ENCODE results near the gene SCARF2.
"Not testable (repeated sequence)": the region's sequence is repeated elsewhere in the genome, so short reads cannot be mapped to it uniquely, and the experiment has no call there.

SCARF2 gene

GRCh38 chr22:20459862-20460261, 22.2 kb upstream of the SCARF2 start:
- no peak for DNase-seq (ENCODE audit: low read depth)

DNA sequence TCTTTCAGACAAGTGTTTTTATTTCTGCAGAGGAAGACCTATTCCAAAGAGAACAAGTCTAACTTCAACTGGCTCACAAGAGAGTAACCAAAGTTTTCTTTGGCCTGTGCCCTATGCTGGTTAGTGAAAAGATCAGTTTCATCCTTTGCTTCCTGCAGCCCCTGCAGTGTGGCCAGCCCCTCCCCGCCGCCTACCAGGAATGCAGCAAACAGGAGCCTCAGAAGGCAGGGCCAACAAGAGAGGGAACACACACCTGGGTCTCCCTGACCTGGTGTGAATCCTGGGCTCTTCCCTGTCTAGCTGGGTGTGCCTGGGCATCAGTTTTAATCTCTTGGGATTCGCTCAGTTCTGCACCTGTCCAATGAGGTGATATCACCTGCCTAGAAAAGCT, 21.5 kb upstream of the SCARF2 start:
- DNase-seq (ENCODE audit: low read depth) = no peak

DNA sequence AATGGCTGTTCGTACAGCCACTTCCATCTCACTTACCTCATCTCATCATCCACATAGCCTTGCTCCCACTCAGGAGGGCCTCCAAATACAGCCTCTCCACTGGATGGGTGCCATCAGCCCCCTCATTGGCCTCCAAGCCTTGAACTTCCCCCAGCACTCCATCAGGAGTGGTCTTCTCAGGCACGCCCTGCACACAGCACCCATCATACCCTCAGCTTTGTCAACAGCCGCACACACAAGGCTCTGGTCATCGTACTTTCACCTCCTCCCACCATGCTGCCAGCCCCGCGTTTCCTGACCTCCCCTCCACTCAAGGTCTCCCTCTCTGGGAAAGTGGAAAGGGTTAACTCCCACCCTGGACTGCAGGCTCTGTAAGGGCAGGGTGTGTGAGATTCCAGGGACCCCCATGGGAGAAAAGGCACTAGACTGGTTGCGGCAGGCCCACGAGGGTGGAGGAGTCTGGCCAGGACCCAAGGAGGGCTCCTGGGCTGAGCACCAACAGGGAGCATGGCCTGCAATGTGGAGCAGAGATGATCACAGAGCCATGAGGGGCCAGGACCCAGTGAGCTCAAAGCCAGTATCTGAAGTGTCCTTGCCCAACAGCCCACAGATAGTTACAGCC, 21.0 kb upstream of the SCARF2 start:
- no peak for DNase-seq (ENCODE audit: low read depth)

DNA sequence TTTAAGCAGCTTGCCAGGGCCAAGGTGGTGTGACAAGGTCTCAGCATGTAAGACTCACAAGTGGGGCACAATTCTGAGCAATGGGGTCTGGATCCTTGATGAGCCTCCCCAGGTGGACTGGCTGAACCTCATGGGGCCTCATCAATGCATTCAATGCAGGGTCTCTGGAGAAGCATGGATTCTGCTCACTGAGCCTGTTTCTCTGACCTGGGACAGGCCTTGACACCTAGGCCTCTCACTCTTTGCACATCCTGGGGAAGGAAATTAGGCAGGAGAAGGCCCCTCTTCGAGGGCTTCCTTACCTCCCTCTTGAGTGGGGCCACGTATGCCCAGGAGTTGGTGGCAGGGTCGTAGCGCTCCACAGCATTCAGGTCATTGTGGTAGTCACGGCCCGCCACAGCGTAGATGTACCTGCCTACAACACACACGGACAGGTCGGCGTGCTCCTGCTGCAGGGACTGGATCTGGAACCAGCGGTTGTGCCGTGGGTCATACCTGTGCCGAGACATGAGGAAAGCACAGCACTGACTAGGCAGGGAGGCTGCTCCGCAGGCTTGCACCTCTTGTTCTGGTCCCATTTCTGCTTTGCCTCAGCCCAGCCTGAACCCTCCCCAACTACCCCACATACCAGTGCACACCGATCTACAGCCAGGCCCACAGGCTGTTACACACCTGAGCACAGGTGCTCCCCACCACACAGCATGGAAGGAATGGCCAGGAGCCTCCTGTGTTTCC, 20.0 kb upstream of the SCARF2 start:
- no peak for DNase-seq (ENCODE audit: low read depth)

DNA sequence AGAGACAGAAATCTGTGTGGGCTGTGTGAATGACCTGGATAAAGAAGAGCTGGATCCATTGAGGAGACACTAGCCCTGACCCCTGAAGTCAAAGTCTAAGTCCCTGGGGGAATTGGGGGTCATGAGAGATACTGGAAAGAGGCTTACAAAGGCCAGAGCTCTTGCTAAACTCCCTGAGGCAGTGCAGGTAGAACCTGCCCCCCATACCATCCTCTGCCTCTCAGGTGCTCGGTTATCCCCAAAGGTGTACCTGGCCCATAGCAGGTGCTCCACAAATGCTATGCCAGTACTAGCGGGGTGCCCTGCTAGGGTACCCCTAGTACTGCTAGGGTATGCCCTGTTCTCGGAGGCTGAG, 19.1 kb upstream of the SCARF2 start:
- DNase-seq (ENCODE audit: low read depth) = no peak

GRCh38 chr22:20456064-20456721, 18.6 kb upstream of the SCARF2 start:
- DNase-seq (ENCODE audit: low read depth) = peak; percentile 45

- DNase-seq (ENCODE audit: low read depth) = no peak
Observed at GRCh38 chr22:20455709-20456063, 18.1 kb upstream of the SCARF2 start.

DNA sequence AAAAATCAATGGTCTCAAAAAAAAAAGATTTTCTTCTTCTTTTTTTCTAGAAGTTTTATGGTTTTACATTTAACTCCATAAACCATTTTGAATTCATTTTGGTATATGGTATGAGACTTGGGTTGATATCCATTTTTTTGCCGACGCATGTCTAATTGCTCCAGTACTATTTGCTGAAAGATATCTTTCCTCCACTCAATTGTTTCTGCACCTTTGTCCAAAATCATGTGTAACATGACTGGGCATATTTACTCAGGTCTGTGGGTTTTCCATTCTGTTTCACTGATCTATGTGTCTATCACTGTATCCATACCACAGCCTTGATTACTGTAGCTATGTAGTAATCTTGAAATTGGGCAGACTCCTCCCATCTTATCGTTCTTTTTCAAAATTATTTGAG, 15.6 kb upstream of the SCARF2 start:
- no peak for DNase-seq (ENCODE audit: low read depth)

DNA sequence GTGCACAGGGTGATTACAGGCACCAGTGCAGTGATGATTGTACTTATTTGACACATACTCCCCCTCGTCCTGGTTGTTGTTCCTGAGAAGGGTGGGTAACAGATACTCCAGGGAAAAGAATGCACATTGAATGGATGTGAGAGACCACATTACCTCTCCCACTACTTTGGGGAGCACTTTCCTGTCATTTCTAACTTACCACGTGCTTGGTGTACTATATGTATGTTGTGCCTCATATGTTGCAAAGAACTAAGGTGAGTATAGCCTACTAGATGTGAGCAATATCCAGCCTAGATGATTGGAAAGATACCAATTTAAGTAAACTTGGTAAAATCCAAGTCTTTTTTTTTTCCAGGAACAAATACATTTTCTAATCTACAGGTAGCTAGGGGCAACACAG, 14.3 kb upstream of the SCARF2 start:
- no peak for DNase-seq (ENCODE audit: low read depth)

- not testable (repeated sequence) for DNase-seq (ENCODE audit: low read depth)
Observed at GRCh38 chr22:20451129-20451778, 13.6 kb upstream of the SCARF2 start.

DNA sequence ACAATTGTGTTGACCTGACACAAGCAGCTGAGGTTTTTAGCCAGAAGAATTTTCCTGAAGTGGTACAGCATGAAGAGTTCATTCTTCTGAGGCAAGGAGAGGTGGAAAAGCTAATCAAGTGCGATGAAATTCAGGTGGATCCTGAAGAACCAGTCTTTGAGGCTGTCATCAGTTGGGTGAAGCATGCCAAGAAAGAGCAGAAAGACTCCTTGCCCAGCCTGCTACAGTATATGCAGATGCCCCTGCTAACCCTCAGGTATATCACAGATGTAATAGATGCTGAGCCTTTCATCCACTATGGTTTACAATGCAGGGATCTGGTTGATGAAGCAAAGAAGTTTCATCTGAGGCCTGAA, 12.9 kb upstream of the SCARF2 start:
- DNase-seq (ENCODE audit: low read depth) = no peak

DNA sequence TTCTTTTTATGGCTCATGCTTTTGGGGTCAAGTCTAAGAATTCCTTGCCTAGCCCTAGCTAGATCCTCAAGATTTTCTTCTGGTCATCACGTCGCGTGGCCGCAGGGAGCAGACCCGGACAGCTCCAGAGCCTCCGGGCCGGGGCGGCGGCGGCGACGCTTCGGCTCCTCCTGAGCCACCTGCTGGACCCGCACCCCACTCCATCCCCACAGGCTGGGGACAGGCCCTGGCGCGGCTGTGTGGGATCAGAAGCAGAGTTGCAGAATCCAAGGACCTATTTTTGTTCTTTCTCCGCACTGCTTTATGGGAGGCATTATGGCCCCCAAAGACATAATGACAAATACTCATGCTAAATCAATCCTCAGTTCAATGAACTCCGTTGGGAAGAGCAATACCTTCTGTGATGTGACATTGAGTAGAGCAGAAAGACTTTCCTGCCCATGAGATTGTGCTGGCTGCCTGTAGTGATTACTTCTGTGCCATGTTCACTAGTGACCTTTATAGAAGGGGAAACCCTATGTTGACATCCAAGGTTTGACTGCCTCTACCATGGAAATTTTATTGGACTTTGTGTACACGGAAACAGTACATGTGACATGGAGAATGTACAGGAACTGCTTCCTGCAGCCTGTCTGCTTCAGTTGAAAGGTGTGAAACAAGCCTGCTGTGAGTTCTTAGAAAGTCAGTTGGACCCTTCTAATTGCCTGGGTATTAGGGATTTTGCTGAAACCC, 12.4 kb upstream of the SCARF2 start:
- DNase-seq (ENCODE audit: low read depth) = no peak

DNA sequence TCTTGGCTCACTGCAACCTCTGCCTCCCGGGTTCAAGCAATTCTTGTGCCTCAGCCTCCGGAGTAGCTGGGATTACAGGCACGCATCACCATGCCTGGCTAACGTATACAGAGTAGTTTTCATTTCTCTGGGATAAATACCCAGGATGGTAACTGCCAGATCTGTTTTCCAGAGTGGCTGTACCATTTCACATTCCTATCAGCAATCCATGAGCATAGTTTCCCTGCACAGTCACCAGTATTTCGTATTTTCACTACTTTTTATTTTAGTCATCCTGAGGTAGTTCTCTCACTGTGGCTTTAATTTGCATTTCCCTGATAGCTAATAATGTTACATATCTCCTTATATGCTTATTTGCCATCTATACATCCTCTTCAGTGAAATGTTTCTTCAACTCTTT, 11.0 kb upstream of the SCARF2 start:
- DNase-seq (ENCODE audit: low read depth) = no peak

DNA sequence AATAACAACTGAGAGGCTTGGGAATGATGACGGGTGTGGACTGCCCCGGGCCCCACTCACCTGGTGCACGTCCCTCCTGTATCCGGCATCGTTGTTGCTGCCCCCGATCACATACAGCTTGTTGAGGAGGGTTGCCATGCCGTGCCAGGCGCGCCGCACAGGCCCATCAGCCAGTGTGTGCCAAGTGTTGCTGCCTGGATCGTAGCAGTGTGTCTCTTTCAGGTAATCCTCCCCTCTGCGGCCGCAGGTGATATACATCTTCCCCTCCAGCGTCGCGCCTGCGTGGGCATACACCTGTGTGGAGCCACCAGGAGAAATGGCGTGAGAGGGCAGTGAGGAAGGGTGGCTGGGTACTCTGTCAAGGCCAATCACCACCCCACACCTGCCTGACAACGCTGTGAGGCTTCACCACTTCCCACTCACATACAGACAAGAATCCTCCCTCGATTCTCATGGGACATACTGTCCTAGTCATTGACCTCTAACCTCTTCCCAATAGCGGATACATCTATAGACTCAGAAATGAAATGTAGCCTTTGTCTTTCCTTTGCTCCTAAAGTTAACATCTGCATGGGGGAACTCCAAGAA, 8.9 kb upstream of the SCARF2 start:
- no peak for DNase-seq (ENCODE audit: low read depth)

GRCh38 chr22:20444325-20444724, 6.7 kb upstream of the SCARF2 start:
- no peak for DNase-seq (ENCODE audit: low read depth)

DNA sequence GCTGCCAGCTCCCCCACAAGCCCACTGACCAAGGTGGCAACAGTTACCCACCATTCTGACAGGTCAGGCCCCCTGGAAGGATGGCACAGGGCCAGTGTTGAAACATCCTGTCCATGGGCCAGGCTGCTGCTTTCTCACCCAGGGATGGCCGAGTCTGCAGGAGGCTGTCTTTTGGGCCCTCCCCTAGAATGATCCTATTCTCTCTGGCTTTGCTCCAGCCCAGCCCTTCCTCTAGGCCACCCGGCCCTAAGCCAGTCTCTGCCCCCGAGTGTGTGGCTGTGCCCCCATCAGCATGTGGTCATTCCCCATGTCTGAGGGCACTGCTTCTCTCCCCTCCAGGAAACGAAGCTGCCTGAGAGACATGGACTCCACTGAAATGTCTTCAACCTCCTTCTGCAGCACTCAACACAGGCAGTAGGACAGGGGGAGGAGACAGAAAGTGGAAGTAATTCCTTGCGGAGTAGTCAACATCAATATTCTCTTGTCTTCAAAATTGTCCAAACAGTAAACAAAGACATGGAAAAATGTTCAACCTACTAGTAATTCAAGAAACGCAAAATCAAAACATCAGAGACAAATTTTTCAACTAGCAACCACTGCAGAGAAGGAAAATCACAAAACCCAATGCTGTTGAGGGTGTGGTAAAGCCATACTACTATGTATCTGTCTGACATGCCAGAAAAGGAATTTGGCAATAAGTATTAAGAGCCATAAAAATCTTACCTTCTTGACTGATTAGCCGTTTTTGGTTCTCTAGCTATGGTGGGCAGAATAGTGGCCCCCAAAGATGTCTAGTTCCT, 5.1 kb upstream of the SCARF2 start:
- DNase-seq (ENCODE audit: low read depth) = no peak

DNA sequence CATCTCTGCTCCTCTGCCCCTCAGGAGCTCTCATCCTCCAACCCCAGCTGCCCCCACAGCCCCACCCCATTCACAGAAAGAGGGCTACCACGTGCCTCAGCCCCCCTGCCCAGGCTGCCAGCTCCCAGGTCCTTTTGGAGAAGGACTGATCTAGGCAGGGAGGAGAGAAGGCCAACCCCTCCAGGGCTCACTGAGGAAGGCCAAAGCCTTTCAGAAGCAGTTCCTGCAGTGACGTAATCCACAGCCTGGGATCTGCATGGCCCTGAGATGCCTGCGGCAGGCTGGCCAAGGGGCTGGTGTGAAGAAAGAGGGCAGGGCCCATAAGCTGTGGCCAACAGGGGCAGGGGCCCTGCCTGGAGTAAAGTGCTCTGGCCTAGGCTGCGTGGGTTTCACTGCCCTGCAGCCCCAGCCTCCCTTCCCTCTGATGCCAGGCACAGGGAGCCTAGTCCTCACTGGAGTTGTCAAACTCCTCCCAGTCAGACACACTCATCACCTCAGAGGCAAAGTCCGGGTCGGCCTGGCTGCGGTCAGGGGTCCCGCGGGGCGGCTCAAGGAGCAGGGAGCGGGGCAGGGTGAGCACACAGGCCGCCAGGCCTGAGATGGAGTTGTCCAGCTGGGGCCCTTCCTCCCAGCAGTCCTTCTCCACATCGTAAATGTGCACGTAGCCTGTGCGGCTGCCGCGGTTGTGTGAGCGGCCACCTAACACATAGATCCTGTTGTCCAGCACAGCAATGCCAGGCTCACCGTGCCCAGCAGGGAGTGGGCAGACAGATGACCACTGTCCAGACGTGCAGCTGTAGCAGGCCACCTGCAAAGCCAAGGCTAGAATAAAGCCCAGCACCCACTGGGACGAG, 4.2 kb upstream of the SCARF2 start:
- DNase-seq (ENCODE audit: low read depth) = no peak

- DNase-seq (ENCODE audit: low read depth) = no peak
Observed at GRCh38 chr22:20440637-20441591, 3.3 kb upstream of the SCARF2 start.

GRCh38 chr22:20439928-20440575, 2.4 kb upstream of the SCARF2 start:
- DNase-seq (ENCODE audit: low read depth) = no peak
